GM12872 (cell line): ENCODE data around the gene PPM1D.

Experiments
- CTCF ChIP-seq: IDR thresholded peaks from 3 replicates; pipeline ENCODE4 v1.5.1; 2011; ENCODE audit warnings: low read depth, mild to moderate bottlenecking, low read length, moderate library complexity; ENCODE audit not compliant: insufficient read depth

PPM1D gene

GRCh38 chr17:60562421-60562820, 37.6 kb upstream of the PPM1D start:
- no peak for TF ChIP-seq CTCF

GRCh38 chr17:60563743-60564142, 36.2 kb upstream of the PPM1D start:
- no peak for TF ChIP-seq CTCF

GRCh38 chr17:60565233-60565632, 34.8 kb upstream of the PPM1D start:
- no peak for TF ChIP-seq CTCF

- no peak for TF ChIP-seq CTCF
These were observed 26.5 kb upstream of the PPM1D start for GRCh38 chr17:60573236-60574051.

GRCh38 chr17:60577147-60577915, 22.7 kb upstream of the PPM1D start:
- TF ChIP-seq CTCF, result peak; percentile 10; the same call in 1 of the 3 replicates

- no peak for TF ChIP-seq CTCF
These were observed 20.9 kb upstream of the PPM1D start for GRCh38 chr17:60579090-60579489.

GRCh38 chr17:60579551-60579950, 20.4 kb upstream of the PPM1D start:
- no peak for TF ChIP-seq CTCF
